Measurements from ENCODE around the gene ABHD14A.

The ABHD14A gene

GRCh38 chr3:51937611-51938450 lies 37.0 kb upstream of the ABHD14A start:
- TF ChIP-seq EP300 (IDR thresholded peaks at IDR 0.05; ENCODE audit: borderline replicate concordance), result no peak
- TF ChIP-seq FOXM1 (IDR thresholded peaks at IDR 0.05; ENCODE audit: borderline replicate concordance, low read depth), result no peak
- no peak for TF ChIP-seq YY1 (IDR thresholded peaks at IDR 0.05; ENCODE audit: low read depth)
- TF ChIP-seq TAF1 (IDR thresholded peaks at IDR 0.05; ENCODE audit: low read depth), result no peak
- no peak for TF ChIP-seq REST (IDR thresholded peaks at IDR 0.05; ENCODE audit: low read depth)
- TF ChIP-seq EGR1 (IDR thresholded peaks at IDR 0.05), result no peak
- TF ChIP-seq ZBTB7A (IDR thresholded peaks at IDR 0.05; ENCODE audit: low read depth), result no peak
- no peak for TF ChIP-seq MAX (IDR thresholded peaks at IDR 0.05)
- TF ChIP-seq CREB1 (IDR thresholded peaks at IDR 0.05; ENCODE audit: low read depth), result no peak

- TF ChIP-seq MAX (IDR thresholded peaks at IDR 0.05), result no peak
- no peak for TF ChIP-seq REST (IDR thresholded peaks at IDR 0.05; ENCODE audit: low read depth)
- TF ChIP-seq EGR1 (IDR thresholded peaks at IDR 0.05), result no peak
- no peak for TF ChIP-seq EP300 (IDR thresholded peaks at IDR 0.05; ENCODE audit: borderline replicate concordance)
- no peak for TF ChIP-seq USF1 (IDR thresholded peaks at IDR 0.05)
- TF ChIP-seq NFIC (IDR thresholded peaks at IDR 0.05), result no peak
- no peak for TF ChIP-seq ZBTB7A (IDR thresholded peaks at IDR 0.05; ENCODE audit: low read depth)
- TF ChIP-seq CEBPB (IDR thresholded peaks at IDR 0.05), result no peak
- TF ChIP-seq YY1 (IDR thresholded peaks at IDR 0.05; ENCODE audit: low read depth), result no peak
- TF ChIP-seq RAD21 (IDR thresholded peaks at IDR 0.05; ENCODE audit: low read depth), result no peak
- TF ChIP-seq TCF12 (IDR thresholded peaks at IDR 0.05; ENCODE audit: low read depth), result no peak
- TF ChIP-seq FOXM1 (IDR thresholded peaks at IDR 0.05; ENCODE audit: borderline replicate concordance, low read depth), result no peak
- TF ChIP-seq TEAD4 (IDR thresholded peaks at IDR 0.05), result no peak
- no peak for TF ChIP-seq CREB1 (IDR thresholded peaks at IDR 0.05; ENCODE audit: low read depth)
- TF ChIP-seq TAF1 (IDR thresholded peaks at IDR 0.05; ENCODE audit: low read depth), result no peak
These were observed 36.0 kb upstream of the ABHD14A start for GRCh38 chr3:51938780-51939425.

- TF ChIP-seq RAD21 (IDR thresholded peaks at IDR 0.05; ENCODE audit: low read depth), result no peak
- no peak for TF ChIP-seq TEAD4 (IDR thresholded peaks at IDR 0.05)
- TF ChIP-seq TAF1 (IDR thresholded peaks at IDR 0.05; ENCODE audit: low read depth), result no peak
- no peak for TF ChIP-seq YY1 (IDR thresholded peaks at IDR 0.05; ENCODE audit: low read depth)
- TF ChIP-seq MAX (IDR thresholded peaks at IDR 0.05), result no peak
These were observed 34.0 kb upstream of the ABHD14A start for GRCh38 chr3:51940648-51941462.

GRCh38 chr3:51941463-51941797 lies 33.4 kb upstream of the ABHD14A start:
- TF ChIP-seq REST (IDR thresholded peaks at IDR 0.05; ENCODE audit: low read depth) (no peak), ZBTB7A (IDR thresholded peaks at IDR 0.05; ENCODE audit: low read depth) (0 out of 2 replicates have a peak, but pooled peaks have one; percentile 40)
